HUES48 (cell line): ENCODE data around the gene ZNF600.
A peak's percentile ranks its signal among the peaks of the same experiment; 100 is the strongest.
"Not testable (repeated sequence)": the region's sequence is repeated elsewhere in the genome, so short reads cannot be mapped to it uniquely, and the experiment has no call there.

ENCODE experiments used
- H3K27ac ChIP-seq: one replicate; pipeline ENCODE4 v1.7.0; 2013; ENCODE audit warnings: low read depth, low read length, inconsistent platforms
- H3K27me3 ChIP-seq: 2 replicates; pipeline ENCODE4 v1.6.1; 2013; ENCODE audit warnings: mild to moderate bottlenecking, low read length; ENCODE audit not compliant: control insufficient read depth, insufficient read depth
- H3K36me3 ChIP-seq: 2 replicates; pipeline ENCODE4 v1.6.1; 2013; ENCODE audit warnings: low read length; ENCODE audit not compliant: control insufficient read depth, insufficient read depth
- H3K4me1 ChIP-seq: 2 replicates; pipeline ENCODE4 v1.6.1; 2013; ENCODE audit warnings: mild to moderate bottlenecking, low read length; ENCODE audit not compliant: control insufficient read depth, insufficient read depth
- H3K4me3 ChIP-seq: 2 replicates; pipeline ENCODE4 v1.5.1; 2013; ENCODE audit warnings: mild to moderate bottlenecking, low read depth, low read length
- H3K9ac ChIP-seq: 2 replicates; pipeline ENCODE4 v1.6.1; 2013; ENCODE audit warnings: mild to moderate bottlenecking, low read depth, low read length, moderate library complexity
- H3K9me3 ChIP-seq: 2 replicates; pipeline ENCODE4 v1.6.1; 2013; ENCODE audit warnings: low read length; ENCODE audit not compliant: control insufficient read depth, insufficient read depth

ZNF600 gene

GRCh38 chr19:52786464-52787354 is at the start of gene ZNF600:
Gene ZNF600 (minus strand): TSS chr19:52786791. CDS start chr19:52778888, 7,903 bp downstream.
- not testable (repeated sequence) for H3K36me3 ChIP-seq, H3K9me3 ChIP-seq, H3K4me1 ChIP-seq
- H3K27ac ChIP-seq = peak within 1 kb of the TSS; percentile 51
- peaks cover 13% of the 10 kb centered on the region for H3K27me3 ChIP-seq
- H3K9ac ChIP-seq = peak within 1 kb of the TSS; percentile 2; the same call in 1 of the 2 replicates
- peak within 1 kb of the TSS; percentile 71 for H3K4me3 ChIP-seq

DNA sequence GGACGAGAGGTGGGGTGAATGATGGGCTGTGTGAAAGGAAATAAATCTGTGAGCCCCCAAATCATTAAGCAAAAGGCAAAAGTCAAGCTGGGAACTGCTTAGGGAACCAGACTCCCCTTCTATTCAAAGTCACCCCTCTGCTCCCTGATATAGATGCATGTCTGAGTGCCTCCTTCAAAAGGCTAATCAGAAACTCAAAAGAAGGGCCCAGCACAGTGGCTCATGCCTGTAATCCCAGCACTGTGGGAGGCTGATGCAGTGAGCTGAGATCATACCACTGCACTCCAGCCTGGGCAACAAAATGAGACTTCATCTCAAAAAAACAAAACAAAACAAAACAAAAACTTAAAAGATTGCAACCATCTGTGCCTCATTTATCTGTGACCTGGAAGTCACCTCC is 47.7 kb upstream of the ZNF600 start:
- not testable (repeated sequence) for H3K4me1 ChIP-seq, H3K27me3 ChIP-seq, H3K36me3 ChIP-seq, H3K9ac ChIP-seq, H3K27ac ChIP-seq, H3K4me3 ChIP-seq, H3K9me3 ChIP-seq

GRCh38 chr19:52833541-52833940 is 47.0 kb upstream of the ZNF600 start:
- not testable (repeated sequence) for H3K4me1 ChIP-seq, H3K27ac ChIP-seq, H3K4me3 ChIP-seq, H3K36me3 ChIP-seq, H3K27me3 ChIP-seq, H3K9me3 ChIP-seq, H3K9ac ChIP-seq

GRCh38 chr19:52829866-52830265 is 43.3 kb upstream of the ZNF600 start:
- H3K36me3 ChIP-seq, H3K9me3 ChIP-seq, H3K9ac ChIP-seq, H3K27me3 ChIP-seq, H3K4me1 ChIP-seq, H3K4me3 ChIP-seq, H3K27ac ChIP-seq: not testable (repeated sequence)

DNA sequence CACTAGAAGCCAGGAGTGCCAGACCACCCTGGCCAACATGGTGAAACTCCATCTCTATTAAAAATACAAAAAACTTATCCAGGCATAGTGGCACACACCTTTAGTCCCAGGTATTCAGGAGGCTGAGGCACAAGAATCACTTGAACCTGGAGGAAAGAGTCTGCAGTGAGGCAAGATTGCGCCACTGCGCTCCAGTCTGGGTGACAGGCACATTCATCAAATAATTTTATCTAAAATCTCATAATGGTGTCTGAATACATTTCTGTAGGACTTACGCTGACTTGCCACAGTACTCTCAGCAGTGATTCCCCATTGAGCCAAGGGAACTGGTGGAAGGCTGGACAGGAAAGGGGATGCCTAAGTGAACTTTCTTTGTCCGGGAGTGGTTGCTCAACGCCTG is 39.2 kb upstream of the ZNF600 start:
- H3K27me3 ChIP-seq = no peaks in the 10 kb centered on the region
- H3K4me1 ChIP-seq = no peaks in the 10 kb centered on the region
- no peak overlapping the region for H3K9ac ChIP-seq
- no peak overlapping the region for H3K4me3 ChIP-seq
- no peak overlapping the region for H3K27ac ChIP-seq
- H3K36me3 ChIP-seq = no peaks in the 10 kb centered on the region
- H3K9me3 ChIP-seq = no peaks in the 10 kb centered on the region

- no peaks in the 10 kb centered on the region for H3K4me1 ChIP-seq
- no peak overlapping the region for H3K4me3 ChIP-seq
- H3K36me3 ChIP-seq = no peaks in the 10 kb centered on the region
- no peak overlapping the region for H3K9ac ChIP-seq
- no peaks in the 10 kb centered on the region for H3K27me3 ChIP-seq
- H3K27ac ChIP-seq = no peak overlapping the region
- H3K9me3 ChIP-seq = no peaks in the 10 kb centered on the region
These were observed 37.1 kb upstream of the ZNF600 start for GRCh38 chr19:52823676-52824075.

- Histone ChIP-seq H3K4me3 (peak within 1 kb of the TSS; percentile 67), H3K36me3 (peaks cover 12% of the 10 kb centered on the region)
- not testable (repeated sequence) for H3K27me3 ChIP-seq, H3K9me3 ChIP-seq, H3K9ac ChIP-seq, H3K4me1 ChIP-seq, H3K27ac ChIP-seq
These were observed 34.8 kb upstream of the ZNF600 start, which contains the start of gene ZNF28 for GRCh38 chr19:52821204-52821960. Gene ZNF28 (minus strand): TSS chr19:52821633. CDS start chr19:52817958, 3,675 bp downstream.

- not testable (repeated sequence) for H3K9ac ChIP-seq, H3K27ac ChIP-seq, H3K27me3 ChIP-seq, H3K4me1 ChIP-seq, H3K9me3 ChIP-seq
- Histone ChIP-seq H3K4me3 (peak overlapping the region; percentile 67), H3K36me3 (peaks cover 12% of the 10 kb centered on the region)
These were observed 34.0 kb upstream of the ZNF600 start for GRCh38 chr19:52820472-52821203.

DNA sequence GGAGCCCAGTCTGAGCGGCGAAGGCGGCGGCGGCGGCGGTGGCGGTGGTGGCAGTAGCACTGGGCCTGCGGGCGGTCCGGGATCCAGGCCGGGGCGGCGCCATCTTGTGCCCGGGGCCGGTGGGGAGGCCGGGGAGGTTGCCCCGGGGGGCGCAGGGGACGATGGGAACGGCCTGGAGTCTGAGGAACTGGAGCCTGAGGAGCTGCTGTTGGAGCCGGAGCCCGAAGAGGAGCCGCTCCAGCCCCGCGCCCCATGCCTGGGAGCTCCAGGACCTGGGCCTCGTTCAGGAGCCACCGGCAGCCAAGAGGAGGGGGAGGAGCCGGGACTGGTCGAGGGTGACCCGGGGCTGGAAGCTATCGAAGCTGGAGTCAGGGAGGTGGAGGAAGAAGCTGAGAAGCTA is 23.2 kb upstream of the ZNF600 start:
- H3K27me3 ChIP-seq = no peaks in the 10 kb centered on the region
- H3K9ac ChIP-seq = no peak overlapping the region
- peaks cover 12% of the 10 kb centered on the region for H3K9me3 ChIP-seq
- no peaks in the 10 kb centered on the region for H3K4me1 ChIP-seq
- peaks cover 33% of the 10 kb centered on the region for H3K36me3 ChIP-seq
- no peak overlapping the region for H3K4me3 ChIP-seq
- no peak overlapping the region for H3K27ac ChIP-seq

DNA sequence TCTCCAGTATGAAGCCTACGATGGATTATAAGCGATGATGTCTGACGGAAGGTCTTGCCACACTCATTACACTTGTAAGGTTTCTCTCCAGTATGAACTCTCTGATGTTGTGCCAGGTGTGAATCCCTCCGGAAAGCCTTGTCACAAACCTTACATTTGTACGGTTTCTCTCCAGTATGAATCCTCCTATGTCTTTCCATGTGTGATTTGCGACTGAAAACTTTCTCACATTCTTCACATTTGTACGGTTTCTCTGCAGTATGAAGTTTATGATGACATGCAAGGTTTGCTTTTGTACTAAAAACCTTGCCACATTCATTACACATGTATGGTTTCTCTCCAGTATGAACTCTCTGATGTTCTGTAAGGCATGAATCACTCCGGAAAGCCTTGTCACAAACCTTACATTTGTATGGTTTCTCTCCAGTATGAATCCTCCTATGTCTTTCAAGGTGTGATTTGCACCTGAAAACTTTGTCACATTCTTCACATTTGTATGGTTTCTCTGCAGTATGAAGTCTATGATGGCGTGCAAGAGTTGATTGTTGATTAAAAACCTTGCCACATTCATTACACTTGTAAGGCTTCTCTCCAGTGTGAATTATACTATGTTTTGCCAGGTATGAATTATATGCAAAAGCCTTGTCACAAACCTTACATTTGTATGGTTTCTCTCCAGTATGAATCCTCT is 13.5 kb upstream of the ZNF600 start:
- H3K4me1 ChIP-seq, H3K27ac ChIP-seq, H3K4me3 ChIP-seq, H3K27me3 ChIP-seq, H3K9ac ChIP-seq: not testable (repeated sequence)
- Histone ChIP-seq H3K36me3 (peaks cover 48% of the 10 kb centered on the region), H3K9me3 (peaks cover 73% of the 10 kb centered on the region)
